ENCODE measurements around the gene PTPRG.

Gene PTPRG

GRCh38 chr3:61565569-61565968, 4.2 kb downstream of the PTPRG start:
- POLR2A ChIA-PET (ENCODE audit: low non-redundant PET) = no interaction called here
- CTCF ChIA-PET = interaction anchor here (0.6 kb wide), 1 partner anchor 676 kb away, joined by 3 read pairs; no protein-coding TSS in a partner anchor
- TF ChIP-seq CTCF (conservative IDR thresholded peaks at IDR 0.05; ENCODE audit: low read depth) = no peak
- no peak overlapping the region for H3K27ac ChIP-seq
- no peak for DNase-seq (ENCODE audit: low spot score)

- H3K27ac ChIP-seq = no peak overlapping the region
- no peak for DNase-seq (ENCODE audit: low spot score)
- ChIA-PET POLR2A (ENCODE audit: low non-redundant PET) (no interaction called here), CTCF (no interaction called here)
- TF ChIP-seq CTCF (conservative IDR thresholded peaks at IDR 0.05; ENCODE audit: low read depth) = no peak
These were observed 6.8 kb downstream of the PTPRG start for GRCh38 chr3:61568127-61568526.

- TF ChIP-seq CTCF (conservative IDR thresholded peaks at IDR 0.05; ENCODE audit: low read depth) = no peak
- POLR2A ChIA-PET (ENCODE audit: low non-redundant PET) = no interaction called here
- CTCF ChIA-PET = interaction anchor here (0.6 kb wide), 1 partner anchor 46 kb away, joined by 3 read pairs; no protein-coding TSS in a partner anchor
- no peak for DNase-seq (ENCODE audit: low spot score)
- H3K27ac ChIP-seq = no peak overlapping the region
These were observed 8.6 kb downstream of the PTPRG start for GRCh38 chr3:61569856-61570580.

GRCh38 chr3:61570813-61571212, 9.4 kb downstream of the PTPRG start:
- POLR2A ChIA-PET (ENCODE audit: low non-redundant PET) = no interaction called here
- no peak overlapping the region for H3K27ac ChIP-seq
- no peak for TF ChIP-seq CTCF (conservative IDR thresholded peaks at IDR 0.05; ENCODE audit: low read depth)
- CTCF ChIA-PET = no interaction called here
- no peak for DNase-seq (ENCODE audit: low spot score)

- ChIA-PET POLR2A (ENCODE audit: low non-redundant PET) (no interaction called here), CTCF (no interaction called here)
- H3K27ac ChIP-seq = no peak overlapping the region
- no peak for DNase-seq (ENCODE audit: low spot score)
- TF ChIP-seq CTCF (conservative IDR thresholded peaks at IDR 0.05; ENCODE audit: low read depth) = no peak
These were observed 10.4 kb downstream of the PTPRG start for GRCh38 chr3:61571516-61572336.

- CTCF ChIA-PET = no interaction called here
- H3K27ac ChIP-seq = no peak overlapping the region
- TF ChIP-seq CTCF (conservative IDR thresholded peaks at IDR 0.05; ENCODE audit: low read depth) = no peak
- no peak for DNase-seq (ENCODE audit: low spot score)
- POLR2A ChIA-PET (ENCODE audit: low non-redundant PET) = no interaction called here
These were observed 11.5 kb downstream of the PTPRG start for GRCh38 chr3:61572879-61573278.

Measured in RWPE1 (cell line).